Activated T-helper 17 cell treated with anti-CD3 and anti-CD28 coated beads, Interleukin-2, amount 50 U/mL, for 72 hours (primary cell): Measurements from ENCODE around the gene SYTL3. TPM values are rescaled to one million over a fixed set of nuclear protein-coding genes. Genes with fewer than 3 reads are reported as not detected.

Source experiments
- ATAC-seq: fragments of 150-1000 bp; cut with Tn5 transposase; replicated peaks from 2 replicates; pipeline ENCODE4 v1.10.0; 2021; ENCODE audit warnings: mild to moderate bottlenecking, moderate library complexity
- H3K27ac Mint-ChIP-seq: one replicate; pipeline ENCODE4 v1.8.0; 2022; ENCODE audit warnings: mixed read lengths
- H3K27me3 Mint-ChIP-seq: one replicate; pipeline ENCODE4 v1.8.0; 2022; ENCODE audit warnings: mixed read lengths
- H3K36me3 Mint-ChIP-seq: one replicate; pipeline ENCODE4 v1.8.0; 2022; ENCODE audit warnings: low read depth, mild to moderate bottlenecking, mixed read lengths
- H3K4me1 Mint-ChIP-seq: one replicate; pipeline ENCODE4 v1.8.0; 2022; ENCODE audit warnings: mixed read lengths
- H3K4me3 Mint-ChIP-seq: one replicate; pipeline ENCODE4 v1.8.0; 2022; ENCODE audit warnings: mild to moderate bottlenecking, mixed read lengths
- H3K9me3 Mint-ChIP-seq: one replicate; pipeline ENCODE4 v1.8.0; 2022; ENCODE audit warnings: mixed read lengths
- total RNA-seq, 2 donors: library from RNA; stranded (reverse); gene quantifications; one replicate each; pipeline ENCODE4 v1.2.3, GENCODE V29; 2022

Gene SYTL3
- total RNA-seq, 2 donors from 2014 or later, result 118 to 331 TPM

DNA sequence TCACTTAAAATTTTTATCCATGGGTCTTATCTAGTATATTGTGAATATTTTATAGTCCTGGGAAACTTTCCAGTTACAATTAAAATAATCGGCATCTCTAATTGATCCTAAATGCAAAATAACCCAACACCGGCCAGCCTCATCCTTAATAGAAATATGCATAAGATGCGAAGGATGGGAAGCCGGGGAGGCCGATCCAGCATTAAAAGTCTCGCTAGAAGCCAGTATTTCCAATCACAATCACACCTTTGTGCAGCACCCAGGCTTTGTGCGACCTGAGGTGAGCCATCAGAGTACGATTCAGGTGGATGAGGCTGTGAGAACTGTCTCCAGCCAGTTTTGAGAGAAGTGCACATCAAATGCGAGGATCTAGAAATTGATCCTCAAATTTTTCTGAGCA is 104.0 kb downstream of the SYTL3 start:
- no peak overlapping the region for H3K27ac Mint-ChIP-seq
- no peaks in the 10 kb centered on the region for H3K27me3 Mint-ChIP-seq
- no peak for ATAC-seq
- no peaks in the 10 kb centered on the region for H3K9me3 Mint-ChIP-seq
- no peak overlapping the region for H3K4me3 Mint-ChIP-seq
- peaks cover 94% of the 10 kb centered on the region for H3K36me3 Mint-ChIP-seq
- peaks cover 5% of the 10 kb centered on the region for H3K4me1 Mint-ChIP-seq

DNA sequence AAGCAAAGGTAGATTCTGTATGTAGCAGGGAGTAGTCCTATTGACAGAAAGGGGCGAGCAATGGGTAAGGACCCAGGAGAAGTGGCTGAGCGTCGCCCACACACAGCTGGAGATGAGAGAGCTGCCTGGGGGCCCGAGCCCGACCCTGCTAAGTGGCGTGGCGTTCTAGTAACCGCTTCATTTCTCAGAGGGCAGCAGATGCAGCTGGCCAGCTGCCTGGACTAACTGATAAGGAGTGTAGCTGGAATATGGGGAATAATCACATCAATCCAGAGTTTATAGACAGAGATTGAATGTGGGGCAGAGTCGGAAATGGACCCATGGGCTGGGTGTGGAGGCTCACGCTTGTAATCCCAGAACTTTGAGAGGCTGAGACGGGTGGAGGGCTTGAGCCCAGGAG is 104.9 kb downstream of the SYTL3 start:
- no peaks in the 10 kb centered on the region for H3K27me3 Mint-ChIP-seq
- H3K27ac Mint-ChIP-seq, result peak overlapping the region; percentile 72
- H3K4me3 Mint-ChIP-seq, result no peak overlapping the region
- no peaks in the 10 kb centered on the region for H3K9me3 Mint-ChIP-seq
- peaks cover 5% of the 10 kb centered on the region for H3K4me1 Mint-ChIP-seq
- no peak for ATAC-seq
- H3K36me3 Mint-ChIP-seq, result peaks cover 96% of the 10 kb centered on the region

DNA sequence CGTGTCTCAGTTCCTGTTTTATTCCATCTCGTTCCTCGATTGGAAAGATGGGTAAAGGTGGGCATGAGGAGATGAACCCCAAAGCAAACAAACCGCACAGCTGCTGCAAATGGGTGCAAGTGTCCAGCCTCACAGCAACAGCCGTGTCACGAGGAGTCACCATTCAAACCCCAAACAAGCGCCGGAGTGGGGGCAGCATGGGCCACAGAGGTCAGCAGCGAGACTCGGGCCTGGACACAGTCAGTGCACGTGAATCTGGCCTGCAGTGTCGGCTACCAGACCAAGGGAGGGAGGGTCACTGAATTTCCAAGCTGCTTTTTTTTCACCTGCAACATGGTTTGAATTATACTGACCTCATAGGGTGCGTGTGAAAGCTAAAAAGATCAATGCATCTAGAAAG is 105.8 kb downstream of the SYTL3 start:
- Mint-ChIP-seq H3K27me3 (no peaks in the 10 kb centered on the region), H3K4me1 (no peaks in the 10 kb centered on the region), H3K36me3 (peaks cover 96% of the 10 kb centered on the region), H3K4me3 (no peak overlapping the region), H3K9me3 (no peaks in the 10 kb centered on the region), H3K27ac (peak overlapping the region; percentile 72)
- ATAC-seq, result no peak

DNA sequence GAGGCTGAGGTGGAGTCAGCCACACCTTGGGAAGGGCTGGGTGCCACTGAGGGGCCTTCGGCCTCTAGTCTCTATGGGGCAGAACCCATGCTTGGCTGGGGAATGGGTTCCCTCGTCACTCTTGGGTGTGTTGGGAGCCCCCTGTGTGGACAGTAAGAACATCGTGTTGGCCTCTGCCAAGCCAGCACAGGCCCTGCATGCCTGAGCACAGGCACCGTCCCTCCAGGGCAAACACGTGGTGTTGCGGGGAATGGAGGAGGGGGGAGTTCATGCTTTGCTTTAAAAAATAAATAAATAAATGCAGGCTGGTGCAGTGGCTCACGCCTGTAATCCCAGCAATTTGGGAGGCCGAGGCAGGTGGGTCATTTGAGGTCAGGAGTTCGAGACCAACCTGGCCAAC is 106.3 kb downstream of the SYTL3 start:
- no peak for ATAC-seq
- peaks cover 96% of the 10 kb centered on the region for H3K36me3 Mint-ChIP-seq
- no peak overlapping the region for H3K27ac Mint-ChIP-seq
- no peak overlapping the region for H3K4me3 Mint-ChIP-seq
- no peaks in the 10 kb centered on the region for H3K27me3 Mint-ChIP-seq
- no peaks in the 10 kb centered on the region for H3K4me1 Mint-ChIP-seq
- no peaks in the 10 kb centered on the region for H3K9me3 Mint-ChIP-seq

DNA sequence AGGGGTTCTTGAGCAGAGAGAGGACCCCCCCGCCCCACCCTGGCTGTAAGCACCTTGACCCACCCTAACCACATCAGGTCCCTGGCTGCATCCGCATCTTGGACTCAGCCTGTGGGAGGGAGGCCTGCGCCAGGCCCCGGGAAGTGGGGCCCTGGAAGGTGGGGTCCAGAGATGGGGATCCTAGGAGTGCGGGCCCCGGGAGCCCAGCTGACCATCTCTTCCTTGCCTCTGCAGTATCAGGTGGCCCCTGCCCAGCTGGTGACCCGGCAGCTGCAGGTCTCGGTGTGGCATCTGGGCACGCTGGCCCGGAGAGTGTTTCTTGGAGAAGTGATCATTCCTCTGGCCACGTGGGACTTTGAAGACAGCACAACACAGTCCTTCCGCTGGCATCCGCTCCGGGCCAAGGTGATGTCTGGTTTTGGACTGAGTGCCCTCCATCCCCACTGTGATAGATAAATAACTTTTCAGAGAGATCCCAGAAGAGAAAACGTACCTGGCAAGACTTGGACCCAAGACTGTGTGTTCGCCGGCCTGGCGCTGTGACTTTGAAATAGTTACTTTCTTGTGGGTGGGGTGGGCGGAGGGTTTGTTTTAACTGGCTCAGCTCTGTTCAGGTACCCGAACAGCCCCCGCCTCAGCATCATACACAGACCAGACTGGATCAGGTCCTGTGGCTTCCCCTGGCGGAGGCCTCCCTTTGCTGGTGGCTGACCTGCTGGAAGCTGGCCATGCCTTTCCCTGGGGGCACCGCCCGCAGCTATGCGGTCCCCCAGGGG is 107.3 kb downstream of the SYTL3 start:
- no peak for ATAC-seq
- Mint-ChIP-seq H3K27ac (peak overlapping the region; percentile 78), H3K36me3 (peaks cover 96% of the 10 kb centered on the region), H3K27me3 (no peaks in the 10 kb centered on the region), H3K9me3 (no peaks in the 10 kb centered on the region), H3K4me1 (no peaks in the 10 kb centered on the region), H3K4me3 (no peak overlapping the region)

DNA sequence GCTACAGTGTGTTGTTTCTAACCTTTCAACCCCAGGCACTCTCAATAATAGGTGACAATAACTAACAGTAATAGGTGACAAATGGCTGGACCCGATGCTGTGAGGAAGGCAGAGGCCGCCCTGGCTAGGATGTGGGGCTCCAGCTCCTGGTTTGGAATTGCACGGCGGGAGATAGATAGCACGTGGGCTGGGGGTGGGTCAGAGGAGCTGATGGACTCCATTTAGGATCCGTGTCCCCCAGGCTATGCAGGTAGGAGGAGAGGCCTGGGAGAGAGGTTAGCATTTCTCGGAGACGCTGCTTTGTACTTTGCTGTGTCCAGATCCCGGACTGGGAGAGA is 107.9 kb downstream of the SYTL3 start:
- H3K4me1 Mint-ChIP-seq, result no peaks in the 10 kb centered on the region

DNA sequence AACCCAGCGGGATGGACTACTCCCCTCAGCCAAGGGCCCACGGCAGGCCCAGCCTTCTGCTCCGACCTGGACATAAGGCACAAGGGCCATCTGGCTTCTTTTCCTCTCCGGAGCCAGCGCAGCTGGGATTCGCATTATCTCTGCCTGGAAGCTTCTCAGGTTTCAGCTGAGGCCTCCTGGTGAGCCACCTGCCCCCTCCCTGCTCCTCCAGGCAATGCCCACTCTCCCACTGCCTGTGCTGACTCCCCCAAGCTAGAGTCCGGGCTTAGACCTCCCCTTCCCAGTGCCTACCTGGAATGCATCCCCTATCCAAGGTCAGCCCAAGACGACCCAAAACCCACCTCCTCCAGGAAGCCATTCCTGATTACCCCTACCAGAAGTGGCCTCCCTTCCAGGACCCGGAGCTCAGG is 108.6 kb downstream of the SYTL3 start:
- Mint-ChIP-seq H3K27me3 (no peaks in the 10 kb centered on the region), H3K4me3 (no peak overlapping the region), H3K4me1 (no peaks in the 10 kb centered on the region), H3K9me3 (no peaks in the 10 kb centered on the region), H3K36me3 (peaks cover 96% of the 10 kb centered on the region), H3K27ac (peak overlapping the region; percentile 66)
- ATAC-seq, result no peak

More for the DNA sequence above, 107.9 kb downstream of the SYTL3 start:
- Mint-ChIP-seq H3K9me3 (no peaks in the 10 kb centered on the region), H3K27me3 (no peaks in the 10 kb centered on the region), H3K36me3 (peaks cover 96% of the 10 kb centered on the region), H3K4me3 (no peak overlapping the region), H3K27ac (peak overlapping the region; percentile 78)
- ATAC-seq, result no peak

DNA sequence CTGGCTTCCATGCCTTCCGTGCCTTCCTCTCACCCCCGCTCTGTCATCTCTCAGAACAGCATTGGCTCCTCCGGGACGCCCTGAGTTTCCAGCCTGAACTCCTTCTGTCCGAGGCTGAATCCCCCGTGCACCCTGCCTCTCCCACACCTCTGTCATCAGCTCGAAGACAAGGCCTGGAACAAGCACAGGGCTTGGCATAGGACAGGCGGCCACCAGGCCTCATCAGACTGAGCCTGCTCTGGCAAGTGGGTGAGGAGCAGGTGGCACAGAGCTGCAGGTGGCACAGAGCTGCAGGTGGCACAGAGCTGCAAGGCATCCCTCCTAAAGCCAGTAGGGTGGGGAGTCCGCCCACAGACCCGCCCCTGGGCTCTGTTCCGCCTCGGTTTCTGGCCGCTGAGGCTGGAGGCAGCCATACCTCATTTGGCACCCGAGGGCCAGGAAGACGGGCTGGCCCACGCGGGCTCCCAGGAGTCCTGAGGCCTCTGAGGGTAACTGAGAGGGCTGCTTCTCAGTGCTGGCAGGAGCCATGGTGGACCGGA is 109.2 kb downstream of the SYTL3 start:
- ATAC-seq, result peak; percentile 12
- H3K4me3 Mint-ChIP-seq, result no peak overlapping the region
- no peaks in the 10 kb centered on the region for H3K4me1 Mint-ChIP-seq
- H3K27ac Mint-ChIP-seq, result peak overlapping the region; percentile 66
- no peaks in the 10 kb centered on the region for H3K27me3 Mint-ChIP-seq
- H3K36me3 Mint-ChIP-seq, result peaks cover 96% of the 10 kb centered on the region
- no peaks in the 10 kb centered on the region for H3K9me3 Mint-ChIP-seq

DNA sequence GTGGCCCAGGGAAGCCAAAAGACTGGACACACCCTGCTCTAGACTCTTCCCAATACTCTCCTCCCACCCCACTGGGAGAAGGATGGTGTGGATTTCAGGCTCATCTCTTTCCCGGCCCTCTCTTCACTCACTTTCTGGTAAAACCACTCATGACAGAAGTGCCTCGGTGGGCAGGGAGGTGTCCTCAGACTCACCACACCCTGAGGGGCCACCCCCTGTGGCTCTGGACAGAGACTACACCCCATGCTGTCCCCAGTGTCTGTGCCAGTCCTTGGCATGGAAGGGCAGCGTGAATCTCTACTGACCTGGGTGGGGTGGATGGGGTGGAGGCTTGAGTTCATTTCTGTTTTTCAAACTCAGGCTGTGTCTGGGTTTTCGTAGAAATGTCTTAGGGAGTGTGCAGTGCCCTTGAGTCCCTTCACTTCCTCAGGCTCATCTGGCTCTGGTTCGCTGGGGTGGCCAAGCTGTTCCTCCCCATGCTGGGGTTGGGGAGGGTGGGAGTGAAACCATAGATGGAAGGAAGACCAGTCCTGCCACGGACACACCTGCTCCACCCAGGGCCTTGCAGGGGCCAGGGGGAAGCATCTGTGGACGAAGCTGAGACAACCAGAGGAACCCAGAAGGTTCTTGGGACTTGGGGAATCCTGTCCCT is 110.2 kb downstream of the SYTL3 start:
- no peak for ATAC-seq
- Mint-ChIP-seq H3K4me1 (no peaks in the 10 kb centered on the region), H3K4me3 (no peak overlapping the region), H3K27me3 (no peaks in the 10 kb centered on the region), H3K36me3 (peaks cover 96% of the 10 kb centered on the region), H3K9me3 (no peaks in the 10 kb centered on the region), H3K27ac (no peak overlapping the region)

DNA sequence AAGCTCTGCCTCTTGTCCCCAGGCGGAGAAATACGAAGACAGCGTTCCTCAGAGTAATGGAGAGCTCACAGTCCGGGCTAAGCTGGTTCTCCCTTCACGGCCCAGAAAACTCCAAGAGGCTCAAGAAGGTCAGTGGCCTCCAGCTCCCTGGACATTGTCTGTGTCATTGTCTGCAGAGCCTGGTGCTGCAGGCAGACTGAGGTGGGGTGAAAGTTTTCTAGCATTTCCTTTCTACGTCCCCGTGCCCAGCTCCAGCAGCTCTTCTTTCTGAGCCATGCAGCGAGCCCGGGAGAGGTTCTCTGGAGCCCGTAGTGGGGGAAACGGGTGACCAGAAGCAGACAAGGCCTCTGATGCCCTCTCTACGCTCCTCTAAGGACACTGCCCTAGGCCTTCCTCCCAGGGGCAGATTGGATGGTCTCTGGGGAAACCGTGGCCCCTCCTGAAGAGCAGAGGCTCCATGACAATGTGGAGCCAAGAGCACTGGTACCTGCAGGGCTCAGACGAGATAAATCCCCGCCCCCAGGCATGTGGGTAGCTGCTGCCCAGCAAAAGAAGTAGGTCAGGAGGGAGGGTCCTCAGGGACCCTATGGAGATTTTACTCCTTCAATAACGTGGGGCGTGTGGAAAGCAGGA is 110.9 kb downstream of the SYTL3 start:
- no peak overlapping the region for H3K4me3 Mint-ChIP-seq
- H3K4me1 Mint-ChIP-seq, result no peaks in the 10 kb centered on the region
- H3K9me3 Mint-ChIP-seq, result no peaks in the 10 kb centered on the region
- ATAC-seq, result no peak
- peaks cover 96% of the 10 kb centered on the region for H3K36me3 Mint-ChIP-seq
- H3K27me3 Mint-ChIP-seq, result no peaks in the 10 kb centered on the region
- H3K27ac Mint-ChIP-seq, result peak overlapping the region; percentile 64

DNA sequence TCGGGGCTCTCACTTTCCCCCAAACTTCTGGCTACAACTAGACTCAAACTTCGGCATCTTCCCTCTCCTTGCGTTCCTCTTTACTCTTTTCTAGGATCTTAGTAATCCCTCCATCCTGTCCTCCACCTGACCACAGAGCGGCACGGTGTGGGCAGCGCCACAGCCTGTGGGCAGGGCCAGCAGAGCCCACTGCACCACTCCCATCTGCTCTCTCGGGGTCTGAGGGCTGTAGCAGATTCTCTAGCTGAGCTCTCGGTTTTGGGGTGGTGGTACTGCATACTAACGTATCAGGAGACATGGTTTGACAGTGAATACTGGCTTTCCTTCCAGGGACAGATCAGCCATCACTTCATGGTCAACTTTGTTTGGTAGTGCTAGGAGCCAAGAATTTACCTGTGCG is 111.9 kb downstream of the SYTL3 start:
- Mint-ChIP-seq H3K27me3 (no peaks in the 10 kb centered on the region), H3K27ac (peak overlapping the region; percentile 64), H3K36me3 (peaks cover 97% of the 10 kb centered on the region), H3K4me3 (no peak overlapping the region), H3K9me3 (no peaks in the 10 kb centered on the region), H3K4me1 (no peaks in the 10 kb centered on the region)
- ATAC-seq, result no peak

DNA sequence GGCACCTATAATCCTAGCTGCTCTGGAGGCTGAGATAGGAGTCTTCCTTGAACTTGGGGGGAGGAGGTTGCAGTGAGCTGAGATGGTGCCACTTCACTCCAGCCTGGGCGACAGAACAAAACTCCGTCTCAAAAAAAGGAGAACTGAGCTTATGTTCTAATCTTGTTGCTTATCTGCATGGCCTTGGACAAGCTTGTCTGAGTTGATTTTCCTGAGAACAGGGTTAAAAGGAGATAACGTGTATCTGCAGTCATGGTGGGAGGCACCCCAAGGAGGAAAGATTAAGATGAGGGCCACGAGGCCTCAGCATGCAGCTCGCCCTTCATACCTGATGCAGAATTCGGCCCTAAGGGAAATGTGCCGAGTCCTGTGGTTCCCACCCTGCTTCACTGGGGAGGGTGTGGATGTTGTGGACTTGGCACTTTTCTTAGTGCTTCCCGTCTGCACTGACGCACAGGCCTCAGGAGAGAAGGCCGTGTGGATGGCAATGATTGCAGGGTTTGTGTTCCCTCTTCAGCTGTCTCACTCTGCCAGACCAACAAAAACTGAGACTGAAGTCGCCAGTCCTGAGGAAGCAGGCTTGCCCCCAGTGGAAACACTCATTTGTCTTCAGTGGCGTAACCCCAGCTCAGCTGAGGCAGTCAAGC is 113.1 kb downstream of the SYTL3 start:
- Mint-ChIP-seq H3K27ac (peak overlapping the region; percentile 64), H3K36me3 (peaks cover 98% of the 10 kb centered on the region)

DNA sequence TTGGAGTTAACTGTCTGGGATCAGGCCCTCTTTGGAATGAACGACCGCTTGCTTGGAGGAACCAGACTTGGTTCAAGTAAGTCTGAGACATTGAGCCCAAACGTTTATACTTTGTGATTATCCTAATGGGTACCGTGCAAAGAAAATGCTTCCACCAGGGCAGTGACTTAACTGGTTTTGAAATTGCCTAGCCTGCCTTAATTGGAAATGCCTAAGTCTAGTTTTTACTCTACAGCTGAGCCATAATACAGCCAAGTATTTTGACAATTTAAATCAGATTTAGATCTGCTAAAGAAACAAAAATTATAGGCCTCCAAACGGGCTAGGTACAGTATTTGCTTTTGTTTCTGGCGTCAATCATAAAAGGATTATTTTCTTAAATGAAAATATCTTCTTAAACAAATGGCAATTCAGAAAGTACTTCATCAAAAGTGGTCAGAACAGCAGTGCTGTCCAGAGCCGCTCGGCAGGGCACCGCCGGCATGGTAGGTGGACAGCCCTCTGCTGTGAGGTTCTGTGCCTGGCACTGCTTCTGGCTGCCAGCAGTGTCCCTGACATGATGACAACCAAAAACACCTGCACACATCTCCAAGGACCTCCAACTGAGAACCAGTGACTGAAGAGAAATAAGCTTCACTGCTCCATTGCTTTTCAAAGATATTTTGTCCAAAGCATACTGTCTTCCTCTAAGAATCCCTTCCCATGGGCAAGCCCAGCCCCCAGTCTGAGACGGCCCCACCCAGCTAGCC is 113.8 kb downstream of the SYTL3 start:
- H3K36me3 Mint-ChIP-seq, result peaks cover 98% of the 10 kb centered on the region
- peak overlapping the region; percentile 80 for H3K27ac Mint-ChIP-seq
- H3K4me3 Mint-ChIP-seq, result no peak overlapping the region
- peaks cover 11% of the 10 kb centered on the region for H3K4me1 Mint-ChIP-seq
- no peak for ATAC-seq
- no peaks in the 10 kb centered on the region for H3K9me3 Mint-ChIP-seq
- no peaks in the 10 kb centered on the region for H3K27me3 Mint-ChIP-seq

More for the DNA sequence above, 113.1 kb downstream of the SYTL3 start:
- no peaks in the 10 kb centered on the region for H3K9me3 Mint-ChIP-seq
- no peak for ATAC-seq
- H3K4me1 Mint-ChIP-seq, result peaks cover 6% of the 10 kb centered on the region
- no peak overlapping the region for H3K4me3 Mint-ChIP-seq
- no peaks in the 10 kb centered on the region for H3K27me3 Mint-ChIP-seq
